ENCODE data around the gene RASA4B.
A peak's percentile ranks its signal among the peaks of the same experiment; 100 is the strongest.

RASA4B gene

GRCh38 chr7:102451371-102452054 is 66.1 kb downstream of the RASA4B start:
- DNase-seq, result no peak

- no peak for DNase-seq
Observed at GRCh38 chr7:102450242-102450641, 67.3 kb downstream of the RASA4B start.

GRCh38 chr7:102449136-102449535 is 68.4 kb downstream of the RASA4B start:
- no peak for DNase-seq

- DNase-seq, result no peak
Observed at GRCh38 chr7:102447311-102447710, 70.3 kb downstream of the RASA4B start.

- DNase-seq, result no peak
Observed at GRCh38 chr7:102446387-102447156, 71.0 kb downstream of the RASA4B start.

- DNase-seq, result no peak
Observed at GRCh38 chr7:102445674-102446071, 71.9 kb downstream of the RASA4B start.

- DNase-seq, result no peak
Observed at GRCh38 chr7:102444961-102445673, 72.5 kb downstream of the RASA4B start.

- DNase-seq, result no peak
Observed at GRCh38 chr7:102439963-102440795, 77.4 kb downstream of the RASA4B start.

- no peak for DNase-seq
Observed at GRCh38 chr7:102436118-102436517, 81.5 kb downstream of the RASA4B start.

GRCh38 chr7:102434039-102434486 is 83.5 kb downstream of the RASA4B start:
- DNase-seq, result no peak

GRCh38 chr7:102433219-102434038 is 84.1 kb downstream of the RASA4B start, which contains the start of gene ORAI2:
Gene ORAI2, plus strand, starts transcription at chr7:102433575. Its CDS starts 5,382 bp downstream, at chr7:102438957.
- peak; percentile 63 for DNase-seq
